Islet precursor cell (in vitro differentiated cells): ENCODE measurements around the gene TNFRSF9.
"Not testable (repeated sequence)": the region's sequence is repeated elsewhere in the genome, so short reads cannot be mapped to it uniquely, and the experiment has no call there.

ENCODE experiments used
- DNase-seq: peaks from one replicate; pipeline ENCODE4 v3.0.0-alpha.2; 2018

TNFRSF9 gene

DNA sequence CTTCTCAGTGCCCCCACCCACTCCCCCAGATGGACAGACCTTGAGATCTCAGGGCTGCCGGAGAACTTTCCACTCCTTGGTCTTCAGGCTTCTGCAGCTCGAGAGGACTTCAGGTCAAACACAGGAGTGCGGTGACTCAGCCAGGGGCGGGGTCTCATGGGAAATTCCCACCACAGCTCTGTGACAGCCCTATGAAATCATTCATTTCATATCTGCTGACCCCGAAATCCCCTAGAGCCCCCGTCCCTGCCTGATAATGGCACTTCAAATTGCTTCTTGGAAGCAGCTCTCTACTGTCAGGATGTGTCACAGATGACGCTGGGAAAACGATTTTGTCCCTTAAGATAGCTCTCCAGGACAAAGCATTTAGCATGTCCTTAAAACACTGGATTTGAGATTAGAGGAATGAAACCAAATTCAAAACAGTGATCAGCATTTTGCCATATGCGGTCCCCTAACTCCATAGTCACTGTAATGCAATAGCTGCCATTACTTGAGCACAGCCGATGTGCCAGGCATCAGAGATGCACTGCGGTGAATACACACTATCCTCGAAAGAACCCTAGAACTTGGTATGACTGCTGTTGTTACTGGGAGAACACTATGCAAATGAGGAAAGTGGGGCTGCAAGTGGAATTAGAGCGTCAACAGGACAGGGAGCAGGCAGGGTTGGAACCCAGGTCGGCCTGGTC lies at the start of gene TNFRSF9:
Gene TNFRSF9, minus strand, starts transcription at position 95 of the 692 bp plus-strand sequence. CDS start 845 bp downstream, outside the sequence.
- peak; percentile 62 for DNase-seq

- no peak for DNase-seq
These were observed 49.3 kb upstream of the TNFRSF9 start for GRCh38 chr1:7989762-7990428.

DNA sequence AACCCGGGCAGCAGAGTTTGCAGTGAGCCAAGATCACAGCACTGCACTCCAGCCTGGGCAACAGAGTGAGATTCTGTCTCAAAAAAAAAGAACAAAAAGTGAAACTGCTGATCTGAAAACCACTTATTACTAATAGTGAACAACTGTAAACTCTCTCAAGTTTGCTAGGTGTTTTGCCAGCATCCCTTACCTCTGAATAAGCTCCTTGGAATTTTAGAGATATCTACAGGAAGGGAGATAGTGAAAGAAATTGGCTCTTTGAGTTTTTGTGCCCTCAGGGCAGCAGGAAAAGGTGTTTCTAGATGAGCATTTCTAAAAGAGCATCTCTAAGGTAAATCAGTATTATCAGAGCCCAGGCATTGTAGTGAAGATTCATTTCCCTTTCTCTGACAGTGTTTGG lies 47.9 kb upstream of the TNFRSF9 start:
- DNase-seq = peak; percentile 71

DNA sequence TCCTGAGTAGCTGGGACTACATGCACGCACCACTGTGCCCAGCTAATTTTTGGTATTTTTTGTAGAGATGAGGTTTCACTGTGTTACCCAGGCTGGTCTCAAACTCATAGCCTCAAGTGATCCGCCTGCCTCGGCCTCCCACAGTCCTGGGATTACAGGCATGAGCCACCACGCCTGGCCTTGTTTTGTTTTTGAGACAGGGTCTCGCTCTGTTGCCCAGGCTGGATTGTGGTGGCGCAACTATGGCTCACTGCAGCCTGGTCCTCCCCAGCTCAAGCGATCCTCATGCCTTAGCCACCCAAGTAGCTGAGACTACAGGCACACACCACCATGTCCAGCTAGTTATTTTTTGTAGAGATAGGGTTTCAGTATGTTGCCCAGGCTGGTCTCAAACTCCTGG lies 46.9 kb upstream of the TNFRSF9 start:
- DNase-seq = no peak

- no peak for DNase-seq
These were observed 45.4 kb upstream of the TNFRSF9 start for GRCh38 chr1:7985851-7986612.

DNA sequence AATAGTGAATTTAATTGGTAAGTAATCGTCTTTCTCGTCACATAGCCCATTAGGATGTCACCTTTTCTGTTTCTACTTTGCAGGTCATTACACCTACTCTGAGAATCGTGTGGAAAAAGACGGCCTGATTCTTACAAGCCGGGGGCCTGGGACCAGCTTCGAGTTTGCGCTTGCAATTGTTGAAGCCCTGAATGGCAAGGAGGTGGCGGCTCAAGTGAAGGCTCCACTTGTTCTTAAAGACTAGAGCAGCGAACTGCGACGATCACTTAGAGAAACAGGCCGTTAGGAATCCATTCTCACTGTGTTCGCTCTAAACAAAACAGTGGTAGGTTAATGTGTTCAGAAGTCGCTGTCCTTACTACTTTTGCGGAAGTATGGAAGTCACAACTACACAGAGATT lies 44.2 kb upstream of the TNFRSF9 start:
- DNase-seq = no peak

DNA sequence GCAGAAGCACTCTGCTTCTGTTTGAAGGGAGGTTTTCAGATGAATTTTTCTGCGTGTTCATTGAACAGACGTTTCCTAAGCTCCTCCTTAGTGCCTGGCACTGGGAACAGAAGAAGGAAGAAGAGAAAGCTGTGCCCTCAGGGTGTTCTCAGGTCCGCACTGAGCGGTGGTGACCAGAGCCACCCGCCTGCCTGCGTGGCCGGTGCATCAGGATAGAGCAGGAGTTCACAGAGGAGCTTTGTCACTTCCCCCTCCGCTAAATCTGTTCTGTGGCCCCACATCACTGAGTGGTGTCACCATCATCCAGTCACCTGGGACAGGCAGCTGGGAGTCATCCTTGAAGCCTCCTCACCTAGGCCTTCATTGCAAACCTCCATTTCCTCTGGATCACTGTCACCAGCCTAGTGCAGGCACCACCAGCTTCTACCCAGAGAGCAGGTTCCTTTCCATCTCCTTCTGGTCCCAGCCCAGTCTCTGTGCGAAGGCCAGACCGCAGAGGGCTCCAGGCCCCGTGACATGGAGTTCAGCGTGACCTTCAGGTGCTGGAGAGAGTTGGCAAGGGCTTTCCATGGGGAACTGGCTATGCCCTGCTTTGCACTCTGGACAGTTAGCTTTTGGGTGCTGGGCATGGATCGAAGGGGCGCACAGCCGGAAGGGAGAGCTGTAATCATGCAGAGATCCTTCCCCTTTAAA lies 42.6 kb upstream of the TNFRSF9 start:
- DNase-seq = no peak

GRCh38 chr1:7980984-7981383 lies 40.3 kb upstream of the TNFRSF9 start:
- no peak for DNase-seq

DNA sequence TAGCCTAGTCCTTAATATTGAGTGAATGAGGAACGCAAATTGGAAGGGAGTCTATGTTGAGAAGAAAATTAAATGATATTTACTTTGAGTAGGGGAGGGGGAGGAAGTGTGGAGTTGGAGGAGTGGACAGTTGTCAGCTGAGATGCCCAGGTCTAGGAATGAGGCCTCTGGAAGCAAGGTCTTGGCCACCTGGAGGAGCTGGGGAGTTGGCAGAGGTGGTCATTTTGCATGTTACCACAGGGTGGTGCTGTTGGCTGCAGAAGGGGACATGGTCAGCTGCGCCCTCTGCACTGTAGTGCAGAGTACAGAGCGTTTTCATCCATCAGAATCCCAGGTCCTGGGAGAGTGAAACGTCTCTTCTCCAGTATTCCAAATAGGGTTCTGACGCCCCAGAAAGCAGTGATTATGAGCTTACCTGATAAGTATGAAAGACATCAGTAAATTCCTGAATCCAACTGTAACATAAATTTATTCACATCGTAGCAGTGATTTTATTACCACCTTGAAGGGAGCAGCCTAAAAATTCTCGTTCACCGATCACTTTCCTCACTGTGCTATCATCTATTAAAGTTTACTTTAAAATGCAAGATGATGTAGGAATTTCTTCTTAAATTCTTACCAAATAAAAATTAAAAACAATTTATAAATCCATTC lies 34.7 kb upstream of the TNFRSF9 start:
- DNase-seq = peak; percentile 94

GRCh38 chr1:7973086-7973485 lies 32.4 kb upstream of the TNFRSF9 start:
- no peak for DNase-seq

DNA sequence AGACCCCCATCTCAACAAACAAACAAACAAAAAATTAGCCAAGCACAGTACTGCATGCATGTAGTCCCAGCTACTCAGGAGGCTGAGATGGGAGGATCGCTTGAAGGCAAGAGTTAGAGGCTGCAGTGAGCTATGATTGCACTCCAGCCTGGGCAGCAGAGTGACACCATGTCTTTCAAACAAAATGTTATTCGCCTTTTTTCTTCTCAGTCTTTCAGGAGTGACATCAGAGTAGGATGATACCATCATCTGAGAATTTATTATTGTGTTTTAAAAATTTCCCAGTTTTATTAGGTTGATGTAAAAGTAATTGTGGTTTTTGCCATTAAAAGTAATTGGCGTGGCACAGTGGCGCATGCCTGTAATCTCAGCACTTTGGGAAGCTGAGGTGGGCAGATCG lies 31.6 kb upstream of the TNFRSF9 start:
- no peak for DNase-seq

- no peak for DNase-seq
These were observed 30.4 kb upstream of the TNFRSF9 start for GRCh38 chr1:7971024-7971423.

DNA sequence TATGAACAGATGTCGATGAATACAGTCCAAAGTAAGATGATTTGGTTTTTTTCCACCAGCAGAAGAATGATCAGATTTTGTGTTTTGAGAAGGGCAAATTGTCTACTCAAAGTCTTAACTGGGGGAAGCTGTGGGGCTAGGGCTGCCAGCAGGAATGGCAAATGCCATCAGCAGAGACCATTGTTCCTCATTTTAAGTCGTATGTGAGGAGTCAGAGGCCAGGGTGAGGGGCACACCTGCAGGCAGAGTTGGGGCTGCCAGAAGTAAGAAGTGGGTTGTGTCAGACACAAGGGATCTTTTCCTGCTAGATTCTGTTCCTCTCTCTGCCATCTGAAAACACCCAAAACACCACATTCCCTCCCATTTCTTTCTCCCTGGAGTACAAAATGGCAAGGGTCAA lies 29.6 kb upstream of the TNFRSF9 start:
- DNase-seq = no peak

GRCh38 chr1:7967651-7968050 lies 27.0 kb upstream of the TNFRSF9 start:
- no peak for DNase-seq

DNA sequence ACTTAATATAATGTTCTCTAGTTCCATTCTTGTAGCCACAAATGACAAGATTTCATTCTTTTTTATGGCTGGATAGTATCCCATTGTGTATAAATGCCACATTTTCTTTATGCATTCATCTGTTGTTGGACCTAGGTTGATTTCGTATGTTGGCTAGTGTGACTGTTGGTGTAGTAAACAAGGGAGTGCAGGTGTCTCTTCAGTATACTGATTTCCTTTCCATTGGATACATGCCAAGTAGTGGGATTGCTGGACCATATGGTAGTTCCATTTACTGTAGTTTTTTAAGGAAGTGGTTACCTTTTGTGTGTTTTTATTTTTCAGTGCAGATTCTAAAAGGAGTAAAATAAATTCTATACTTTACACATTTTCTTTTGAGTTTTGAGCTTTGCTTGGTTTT lies 26.6 kb upstream of the TNFRSF9 start:
- DNase-seq = no peak

GRCh38 chr1:7964476-7964875 lies 23.8 kb upstream of the TNFRSF9 start:
- DNase-seq = no peak

GRCh38 chr1:7963841-7964240 lies 23.2 kb upstream of the TNFRSF9 start:
- not testable (repeated sequence) for DNase-seq

DNA sequence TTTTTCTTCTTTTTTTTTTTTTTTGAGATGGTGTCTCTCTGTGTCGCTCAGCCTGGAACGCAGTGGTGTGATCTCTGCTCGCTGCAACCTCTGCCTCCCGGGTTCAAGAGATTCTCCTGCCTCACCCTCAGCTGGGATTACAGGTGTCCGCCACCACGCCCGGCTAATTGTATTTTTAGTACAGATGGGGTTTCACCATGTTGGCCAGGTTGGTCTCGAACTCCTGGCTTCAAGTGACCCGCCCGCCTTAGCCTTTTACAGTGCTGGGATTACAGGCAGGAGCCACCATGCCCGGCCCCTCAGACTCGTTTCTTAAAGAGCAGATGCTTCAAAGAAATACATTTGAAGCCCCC lies 22.7 kb upstream of the TNFRSF9 start:
- DNase-seq = not testable (repeated sequence)

DNA sequence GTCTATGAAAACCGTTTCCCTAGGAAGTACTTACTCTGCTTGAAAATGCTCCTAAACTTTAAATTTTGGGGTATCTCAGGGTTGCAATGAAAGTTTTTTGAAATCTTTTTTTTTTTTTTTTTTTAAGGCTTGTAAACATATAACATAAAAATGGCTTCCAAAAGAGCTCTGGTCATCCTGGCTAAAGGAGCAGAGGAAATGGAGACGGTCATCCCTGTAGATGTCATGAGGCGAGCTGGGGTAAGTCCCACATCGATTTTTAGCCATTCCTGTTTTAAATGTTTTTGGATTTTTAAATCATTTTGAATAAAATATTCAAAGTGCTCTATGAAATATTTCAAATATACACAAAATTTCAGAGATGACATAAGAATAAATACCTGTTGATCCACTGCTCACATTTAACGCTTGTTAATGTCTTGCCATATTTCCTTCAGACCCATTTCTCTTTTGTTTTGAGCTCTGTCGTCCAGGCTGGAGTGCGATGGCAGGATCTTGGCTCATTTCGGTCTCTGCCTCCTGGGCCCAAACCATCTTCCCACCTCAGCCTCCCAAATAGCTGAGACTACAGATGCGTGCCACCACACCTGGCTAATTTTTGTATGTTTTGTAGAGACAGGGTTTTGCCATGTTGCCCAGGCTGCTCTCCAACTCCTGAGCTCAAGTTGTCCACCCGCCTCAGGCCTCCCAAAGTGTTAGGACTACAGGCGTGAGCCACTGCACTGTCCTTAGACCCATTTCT lies 22.2 kb upstream of the TNFRSF9 start:
- no peak for DNase-seq

DNA sequence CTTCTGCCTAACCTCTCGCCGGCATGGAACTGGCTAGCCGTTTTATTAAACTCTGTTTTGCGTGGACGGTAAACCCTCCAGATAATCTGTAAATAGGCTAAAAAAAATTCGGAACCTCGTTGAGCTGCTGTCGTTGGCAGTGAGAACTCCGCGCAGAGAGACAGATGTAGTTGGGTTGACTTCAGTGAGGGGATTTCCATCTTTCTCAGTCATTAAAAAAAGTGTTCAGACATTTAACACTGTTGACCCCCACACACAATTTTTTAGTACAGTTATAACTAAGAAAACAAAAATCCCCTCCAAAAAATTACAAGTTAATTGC lies 21.3 kb upstream of the TNFRSF9 start:
- DNase-seq = no peak

DNA sequence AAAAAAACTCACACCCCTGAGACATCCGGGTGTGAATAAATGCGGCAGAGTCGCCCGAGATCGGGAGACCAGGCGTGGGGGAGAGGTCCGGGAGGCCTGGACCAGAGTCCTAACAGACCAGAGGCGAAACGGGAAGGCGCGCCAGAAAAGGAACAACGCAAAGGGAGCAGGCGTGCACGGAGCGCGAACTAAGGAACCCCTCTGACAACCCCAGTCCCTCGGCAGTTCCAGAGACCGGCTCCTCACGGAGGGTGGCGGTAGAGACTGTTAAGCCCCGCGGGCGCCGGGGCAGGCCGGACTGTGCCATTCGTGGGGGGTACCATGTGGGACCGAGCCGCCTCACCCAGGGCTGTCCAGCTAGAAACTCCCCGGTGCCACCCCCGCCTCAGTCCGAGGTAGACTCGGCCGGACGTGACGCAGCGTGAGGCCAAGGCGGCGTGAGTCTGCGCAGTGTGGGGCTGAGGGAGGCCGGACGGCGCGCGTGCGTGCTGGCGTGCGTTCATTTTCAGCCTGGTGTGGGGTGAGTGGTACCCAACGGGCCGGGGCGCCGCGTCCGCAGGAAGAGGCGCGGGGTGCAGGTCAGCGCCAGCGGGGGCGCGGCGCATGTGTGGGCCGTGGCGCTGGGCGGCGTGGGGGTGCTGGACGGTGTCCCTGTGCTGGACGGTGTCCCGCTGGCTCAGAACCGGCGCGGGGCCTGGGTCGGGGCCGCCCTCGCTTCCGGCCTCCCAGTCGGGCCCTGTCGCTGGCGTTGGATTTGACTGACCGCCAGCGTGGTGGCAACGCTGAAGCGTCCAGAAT lies 20.8 kb upstream of the TNFRSF9 start, which contains the start of gene PARK7:
Gene PARK7, plus strand, starts transcription at position 496 of the 798 bp plus-strand sequence. CDS start 1,075 bp downstream, outside the sequence.
- DNase-seq = peak; percentile 100
